ENCODE data around the gene NRAS.

Gene NRAS

DNA sequence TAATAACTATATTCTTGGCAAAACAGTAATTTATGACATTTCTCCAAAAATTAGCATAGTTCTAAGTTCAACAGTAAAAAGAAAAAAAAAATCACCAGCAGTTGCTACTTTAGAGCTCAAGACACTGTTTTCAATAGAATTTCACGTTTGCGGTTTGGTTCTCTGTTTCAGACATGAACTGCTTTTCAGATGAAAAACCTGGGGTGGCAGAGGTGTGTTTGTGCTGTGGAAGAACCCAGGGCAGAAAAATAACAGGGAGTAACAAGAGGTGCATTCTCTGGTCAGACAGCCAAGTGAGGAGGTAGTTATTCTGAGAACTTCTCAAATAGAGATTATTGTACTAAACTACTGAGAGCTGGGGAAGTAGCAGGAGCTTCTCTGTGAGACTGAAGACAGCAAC lies 9.0 kb downstream of the NRAS start:
- Histone ChIP-seq H3K27me3 (ENCODE audit: control insufficient read depth in 5 of 5, insufficient read depth in 4 of 5, low read length in 5 of 5) (no peaks in the 10 kb centered on the region), H3K27ac (ENCODE audit: low read depth, low read length) (no peak overlapping the region), H3K4me3 (ENCODE audit: low read depth in 1 of 5, low read length in 5 of 5) (no peak overlapping the region), H3K36me3 (ENCODE audit: control insufficient read depth in 5 of 5, insufficient read depth in 5 of 5, low read length in 5 of 5) (peaks cover 48 to 66% (median 58%) of the 10 kb centered on the region in 5 donors), H3K9me3 (ENCODE audit: control insufficient read depth in 5 of 5, low read length in 5 of 5) (no peaks in the 10 kb centered on the region), H3K4me1 (ENCODE audit: control insufficient read depth in 5 of 5, insufficient read depth in 5 of 5, low read length in 5 of 5) (peaks cover 0 to 9% (median 0%) of the 10 kb centered on the region in 5 donors), H3K9ac (ENCODE audit: low read length in 5 of 5) (no peak overlapping the region)

- Histone ChIP-seq H3K9me3 (ENCODE audit: control insufficient read depth in 5 of 5, low read length in 5 of 5) (no peaks in the 10 kb centered on the region), H3K4me3 (ENCODE audit: low read depth in 1 of 5, low read length in 5 of 5) (no peak overlapping the region), H3K4me1 (ENCODE audit: control insufficient read depth in 5 of 5, insufficient read depth in 5 of 5, low read length in 5 of 5) (peaks cover 0 to 9% (median 4%) of the 10 kb centered on the region in 5 donors)
These were observed 13.3 kb downstream of the NRAS start for GRCh38 chr1:114703242-114703641.

GRCh38 chr1:114702737-114703136 lies 13.8 kb downstream of the NRAS start:
- Histone ChIP-seq H3K4me3 (ENCODE audit: low read depth in 1 of 5, low read length in 5 of 5) (no peak overlapping the region), H3K27ac (ENCODE audit: low read depth, low read length) (no peak overlapping the region), H3K36me3 (ENCODE audit: control insufficient read depth in 5 of 5, insufficient read depth in 5 of 5, low read length in 5 of 5) (peaks cover 16 to 25% (median 19%) of the 10 kb centered on the region in 5 donors), H3K4me1 (ENCODE audit: control insufficient read depth in 5 of 5, insufficient read depth in 5 of 5, low read length in 5 of 5) (peaks cover 0 to 9% (median 4%) of the 10 kb centered on the region in 5 donors), H3K9ac (ENCODE audit: low read length in 5 of 5) (no peak overlapping the region), H3K9me3 (ENCODE audit: control insufficient read depth in 5 of 5, low read length in 5 of 5) (no peaks in the 10 kb centered on the region), H3K27me3 (ENCODE audit: control insufficient read depth in 5 of 5, insufficient read depth in 4 of 5, low read length in 5 of 5) (no peaks in the 10 kb centered on the region)

More at GRCh38 chr1:114703242-114703641, 13.3 kb downstream of the NRAS start:
- Histone ChIP-seq H3K36me3 (ENCODE audit: control insufficient read depth in 5 of 5, insufficient read depth in 5 of 5, low read length in 5 of 5) (peaks cover 21 to 30% (median 24%) of the 10 kb centered on the region in 5 donors), H3K27me3 (ENCODE audit: control insufficient read depth in 5 of 5, insufficient read depth in 4 of 5, low read length in 5 of 5) (no peaks in the 10 kb centered on the region), H3K9ac (ENCODE audit: low read length in 5 of 5) (no peak overlapping the region), H3K27ac (ENCODE audit: low read depth, low read length) (no peak overlapping the region)

DNA sequence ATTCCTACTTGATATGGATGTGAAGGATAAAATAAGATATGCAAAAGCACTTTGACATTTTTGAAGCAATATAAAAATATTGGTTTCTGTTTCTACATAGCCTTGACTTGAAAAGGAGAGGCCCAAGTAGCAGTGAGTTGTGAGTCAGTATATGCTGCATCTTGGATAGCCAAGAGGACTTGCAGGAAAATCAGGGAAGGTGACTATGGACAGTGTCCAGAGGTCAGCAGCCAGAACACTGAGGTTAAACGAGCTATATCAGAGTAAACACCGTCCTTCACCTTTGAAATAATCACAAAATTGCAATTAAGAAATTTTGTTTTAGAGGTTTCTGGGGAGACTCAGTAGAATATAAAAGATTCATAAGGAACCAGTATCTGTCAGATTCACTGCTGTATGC lies 14.6 kb downstream of the NRAS start:
- peaks cover 0 to 9% (median 4%) of the 10 kb centered on the region in 5 donors for H3K4me1 ChIP-seq (ENCODE audit: control insufficient read depth in 5 of 5, insufficient read depth in 5 of 5, low read length in 5 of 5)
- H3K9me3 ChIP-seq (ENCODE audit: control insufficient read depth in 5 of 5, low read length in 5 of 5), result no peaks in the 10 kb centered on the region
- no peak overlapping the region for H3K9ac ChIP-seq (ENCODE audit: low read length in 5 of 5)
- no peaks in the 10 kb centered on the region for H3K27me3 ChIP-seq (ENCODE audit: control insufficient read depth in 5 of 5, insufficient read depth in 4 of 5, low read length in 5 of 5)
- H3K4me3 ChIP-seq (ENCODE audit: low read depth in 1 of 5, low read length in 5 of 5), result no peak overlapping the region
- peaks cover 8 to 17% (median 11%) of the 10 kb centered on the region in 5 donors for H3K36me3 ChIP-seq (ENCODE audit: control insufficient read depth in 5 of 5, insufficient read depth in 5 of 5, low read length in 5 of 5)
- no peak overlapping the region for H3K27ac ChIP-seq (ENCODE audit: low read depth, low read length)

DNA sequence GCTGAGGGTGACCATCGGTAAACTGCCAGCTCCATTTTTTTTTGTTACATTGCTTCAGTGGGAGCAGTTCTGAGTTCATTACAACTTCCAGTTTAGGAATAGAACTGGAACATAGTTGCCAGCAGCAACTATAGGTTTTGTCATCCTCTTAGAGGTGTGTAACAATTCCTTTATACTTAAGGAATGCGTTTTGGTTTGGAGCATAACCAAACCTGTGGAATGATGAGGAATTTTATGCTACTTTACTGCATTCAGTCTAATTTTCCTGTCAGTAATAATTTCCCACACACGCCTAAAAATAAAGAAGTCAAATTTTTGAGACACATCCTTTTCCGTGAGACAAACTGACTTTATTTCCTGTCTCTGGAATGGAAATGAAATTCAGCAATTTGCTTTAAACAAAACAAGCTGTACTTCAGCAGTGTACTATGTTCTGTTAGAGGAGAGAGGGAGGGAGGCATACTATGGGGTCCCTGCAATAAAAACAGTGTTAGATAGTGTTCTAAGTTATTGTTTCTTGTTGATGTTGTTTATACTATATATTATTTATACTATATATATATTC lies 16.5 kb downstream of the NRAS start:
- H3K4me1 ChIP-seq (ENCODE audit: control insufficient read depth in 5 of 5, insufficient read depth in 5 of 5, low read length in 5 of 5), result peaks cover 0 to 9% (median 4%) of the 10 kb centered on the region in 5 donors
- no peaks in the 10 kb centered on the region for H3K9me3 ChIP-seq (ENCODE audit: control insufficient read depth in 5 of 5, low read length in 5 of 5)
- H3K27ac ChIP-seq (ENCODE audit: low read depth, low read length), result no peak overlapping the region

DNA sequence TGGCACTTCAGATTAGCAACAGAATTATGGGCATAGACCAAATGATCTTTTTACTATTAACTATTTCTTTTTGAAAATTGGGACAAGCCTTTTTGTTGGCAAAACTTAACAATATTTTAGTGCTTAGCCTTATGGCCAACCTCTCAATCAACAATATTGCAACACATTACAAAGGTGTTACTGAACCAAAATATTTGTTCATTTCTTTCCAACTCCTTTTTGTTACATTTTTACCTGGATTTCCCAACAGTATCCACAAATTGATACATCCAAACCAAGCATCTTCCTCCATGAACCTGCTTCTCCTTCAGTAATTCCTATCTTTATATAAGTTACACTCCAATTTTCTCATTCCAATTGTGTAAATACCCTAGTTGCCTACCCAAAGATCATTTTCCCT lies 19.8 kb downstream of the NRAS start:
- Histone ChIP-seq H3K9ac (ENCODE audit: low read length in 5 of 5) (no peak overlapping the region), H3K4me1 (ENCODE audit: control insufficient read depth in 5 of 5, insufficient read depth in 5 of 5, low read length in 5 of 5) (peaks cover 0 to 4% (median 0%) of the 10 kb centered on the region in 5 donors), H3K4me3 (ENCODE audit: low read depth in 1 of 5, low read length in 5 of 5) (no peak overlapping the region), H3K36me3 (ENCODE audit: control insufficient read depth in 5 of 5, insufficient read depth in 5 of 5, low read length in 5 of 5) (no peaks in the 10 kb centered on the region), H3K27me3 (ENCODE audit: control insufficient read depth in 5 of 5, insufficient read depth in 4 of 5, low read length in 5 of 5) (no peaks in the 10 kb centered on the region), H3K27ac (ENCODE audit: low read depth, low read length) (no peak overlapping the region), H3K9me3 (ENCODE audit: control insufficient read depth in 5 of 5, low read length in 5 of 5) (no peaks in the 10 kb centered on the region)

More for the DNA sequence above, 16.5 kb downstream of the NRAS start:
- H3K36me3 ChIP-seq (ENCODE audit: control insufficient read depth in 5 of 5, insufficient read depth in 5 of 5, low read length in 5 of 5), result no peaks in the 10 kb centered on the region
- no peaks in the 10 kb centered on the region for H3K27me3 ChIP-seq (ENCODE audit: control insufficient read depth in 5 of 5, insufficient read depth in 4 of 5, low read length in 5 of 5)
- no peak overlapping the region for H3K9ac ChIP-seq (ENCODE audit: low read length in 5 of 5)
- no peak overlapping the region for H3K4me3 ChIP-seq (ENCODE audit: low read depth in 1 of 5, low read length in 5 of 5)

DNA sequence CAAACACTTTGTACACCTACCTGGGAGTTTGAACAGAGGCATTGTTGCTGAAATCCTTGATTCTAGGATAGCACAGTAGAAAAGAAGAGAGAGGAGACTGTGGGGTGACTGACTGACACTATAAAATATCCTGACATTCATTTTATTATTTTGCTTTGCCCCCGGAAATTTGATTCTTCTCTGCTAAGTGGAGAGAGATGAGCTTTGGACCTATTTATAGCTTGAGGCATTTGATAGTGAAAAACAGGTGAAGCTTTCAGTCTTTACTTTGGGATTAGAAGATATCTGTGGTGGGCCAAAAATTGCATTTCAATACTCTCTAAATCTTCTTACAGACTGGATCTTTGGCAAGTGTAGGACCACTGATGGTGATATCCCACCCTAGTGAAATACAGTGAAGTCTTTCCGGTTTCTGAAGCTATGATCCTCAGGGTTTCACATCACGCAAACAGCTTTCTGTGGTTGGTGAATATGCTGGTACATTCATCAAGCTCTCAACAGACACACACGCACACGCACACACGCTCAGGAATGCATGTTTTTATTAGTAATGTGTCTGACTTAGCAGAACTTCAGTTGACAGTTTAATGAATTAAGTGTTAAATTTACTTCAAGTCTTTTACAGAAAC lies 21.0 kb downstream of the NRAS start, which contains the start of gene AMPD1:
AMPD1 (minus strand) TSS at position 117 of the 629 bp plus-strand sequence; CDS start at position 42, 75 bp downstream.
- no peak within 1 kb of the TSS for H3K9ac ChIP-seq (ENCODE audit: low read length in 5 of 5)
- H3K9me3 ChIP-seq (ENCODE audit: control insufficient read depth in 5 of 5, low read length in 5 of 5), result no peaks in the 10 kb centered on the region
- H3K27ac ChIP-seq (ENCODE audit: low read depth, low read length), result no peak within 1 kb of the TSS
- no peaks in the 10 kb centered on the region for H3K36me3 ChIP-seq (ENCODE audit: control insufficient read depth in 5 of 5, insufficient read depth in 5 of 5, low read length in 5 of 5)
- no peaks in the 10 kb centered on the region for H3K27me3 ChIP-seq (ENCODE audit: control insufficient read depth in 5 of 5, insufficient read depth in 4 of 5, low read length in 5 of 5)
- peaks cover 0 to 4% (median 0%) of the 10 kb centered on the region in 5 donors for H3K4me1 ChIP-seq (ENCODE audit: control insufficient read depth in 5 of 5, insufficient read depth in 5 of 5, low read length in 5 of 5)
- H3K4me3 ChIP-seq (ENCODE audit: low read depth in 1 of 5, low read length in 5 of 5), result no peak within 1 kb of the TSS

- Histone ChIP-seq H3K4me3 (ENCODE audit: low read depth in 1 of 5, low read length in 5 of 5) (no peak overlapping the region), H3K27ac (ENCODE audit: low read depth, low read length) (no peak overlapping the region), H3K4me1 (ENCODE audit: control insufficient read depth in 5 of 5, insufficient read depth in 5 of 5, low read length in 5 of 5) (no peaks in the 10 kb centered on the region), H3K27me3 (ENCODE audit: control insufficient read depth in 5 of 5, insufficient read depth in 4 of 5, low read length in 5 of 5) (no peaks in the 10 kb centered on the region), H3K9me3 (ENCODE audit: control insufficient read depth in 5 of 5, low read length in 5 of 5) (no peaks in the 10 kb centered on the region), H3K9ac (ENCODE audit: low read length in 5 of 5) (no peak overlapping the region), H3K36me3 (ENCODE audit: control insufficient read depth in 5 of 5, insufficient read depth in 5 of 5, low read length in 5 of 5) (no peaks in the 10 kb centered on the region)
These were observed 21.8 kb downstream of the NRAS start for GRCh38 chr1:114694540-114695310.

GRCh38 chr1:114692947-114693346 lies 23.6 kb downstream of the NRAS start:
- Histone ChIP-seq H3K4me3 (ENCODE audit: low read depth in 1 of 5, low read length in 5 of 5) (no peak overlapping the region), H3K27ac (ENCODE audit: low read depth, low read length) (no peak overlapping the region), H3K9me3 (ENCODE audit: control insufficient read depth in 5 of 5, low read length in 5 of 5) (no peaks in the 10 kb centered on the region), H3K36me3 (ENCODE audit: control insufficient read depth in 5 of 5, insufficient read depth in 5 of 5, low read length in 5 of 5) (no peaks in the 10 kb centered on the region), H3K9ac (ENCODE audit: low read length in 5 of 5) (no peak overlapping the region), H3K27me3 (ENCODE audit: control insufficient read depth in 5 of 5, insufficient read depth in 4 of 5, low read length in 5 of 5) (peaks cover 0 to 3% (median 0%) of the 10 kb centered on the region in 5 donors), H3K4me1 (ENCODE audit: control insufficient read depth in 5 of 5, insufficient read depth in 5 of 5, low read length in 5 of 5) (no peaks in the 10 kb centered on the region)

- no peak overlapping the region for H3K27ac ChIP-seq (ENCODE audit: low read depth, low read length)
- H3K36me3 ChIP-seq (ENCODE audit: control insufficient read depth in 5 of 5, insufficient read depth in 5 of 5, low read length in 5 of 5), result no peaks in the 10 kb centered on the region
- no peak overlapping the region for H3K9ac ChIP-seq (ENCODE audit: low read length in 5 of 5)
These were observed 25.5 kb downstream of the NRAS start for GRCh38 chr1:114691061-114691460.

More at GRCh38 chr1:114691061-114691460, 25.5 kb downstream of the NRAS start:
- Histone ChIP-seq H3K4me1 (ENCODE audit: control insufficient read depth in 5 of 5, insufficient read depth in 5 of 5, low read length in 5 of 5) (no peaks in the 10 kb centered on the region), H3K4me3 (ENCODE audit: low read depth in 1 of 5, low read length in 5 of 5) (no peak overlapping the region), H3K27me3 (ENCODE audit: control insufficient read depth in 5 of 5, insufficient read depth in 4 of 5, low read length in 5 of 5) (peaks cover 0 to 3% (median 0%) of the 10 kb centered on the region in 5 donors), H3K9me3 (ENCODE audit: control insufficient read depth in 5 of 5, low read length in 5 of 5) (no peaks in the 10 kb centered on the region)

All from subcutaneous abdominal adipose tissue (tissue), 5 donors.